ENCODE measurements around the gene PCBP2.

- TF ChIP-seq CTCF (conservative IDR thresholded peaks at IDR 0.05; ENCODE audit: low read depth, low read length) (no peak), MAFK (IDR thresholded peaks at IDR 0.05; ENCODE audit: low read depth, low read length) (no peak), RCOR1 (IDR thresholded peaks at IDR 0.05; ENCODE audit: insufficient replicate concordance, low read length) (no peak), POLR2A (IDR thresholded peaks at IDR 0.05; ENCODE audit: low read depth, low read length) (no peak), RAD21 (IDR thresholded peaks at IDR 0.05; ENCODE audit: low read length) (no peak), USF2 (IDR thresholded peaks at IDR 0.05; ENCODE audit: low read depth, low read length) (no peak), CHD1 (IDR thresholded peaks at IDR 0.05; ENCODE audit: low read depth, low read length) (no peak), MXI1 (IDR thresholded peaks at IDR 0.05; ENCODE audit: borderline replicate concordance, low read depth, low read length) (no peak), RFX5 (IDR thresholded peaks at IDR 0.05; ENCODE audit: low read depth, low read length) (no peak), SMC3 (IDR thresholded peaks at IDR 0.05; ENCODE audit: low read depth, low read length) (no peak), CEBPB (IDR thresholded peaks at IDR 0.05; ENCODE audit: low read depth, low read length) (no peak), NFE2L2 (IDR thresholded peaks at IDR 0.05; ENCODE audit: low read depth, low read length) (no peak), MAZ (IDR thresholded peaks at IDR 0.05; ENCODE audit: borderline replicate concordance, low read depth, low read length) (no peak)
Observed at GRCh38 chr12:53424626-53425514, 27.0 kb upstream of the PCBP2 start.

Data from IMR-90 (cell line).